PC-3 (cell line): ENCODE measurements around the gene BPIFB4.

Experiments used
- CTCF ChIP-seq: fragments of 300-600 bp; sonication (generic); conservative IDR thresholded peaks from 2 replicates; pipeline ENCODE4 v1.5.1; 2017; ENCODE audit warnings: antibody characterized with exemption, low read depth, mild to moderate bottlenecking, low read length
- EZH2phosphoT487 ChIP-seq: fragments of 300-600 bp; sonication (generic); IDR thresholded peaks from 2 replicates; pipeline ENCODE4 v1.6.1; 2018; ENCODE audit warnings: mild to moderate bottlenecking, antibody characterized with exemption, low read length, borderline replicate concordance

- TF ChIP-seq CTCF (no peak), EZH2phosphoT487 (no peak)
Observed at GRCh38 chr20:33084722-33085121, 5.3 kb downstream of the BPIFB4 start.
